NCI-H82 (cell line): ENCODE results near the gene GRB10.

Experiments
- DNase-seq: peaks from one replicate; lab custom pipeline; 2025; lab: John Stamatoyannopoulos, UW

The GRB10 gene

GRCh38 chr7:50718876-50719275 lies 63.8 kb downstream of the GRB10 start:
- no peak for DNase-seq

GRCh38 chr7:50718311-50718710 lies 64.4 kb downstream of the GRB10 start:
- DNase-seq: no peak

GRCh38 chr7:50717181-50717580 lies 65.5 kb downstream of the GRB10 start:
- no peak for DNase-seq

- no peak for DNase-seq
Observed at GRCh38 chr7:50714857-50715256, 67.8 kb downstream of the GRB10 start.

- DNase-seq: no peak
Observed at GRCh38 chr7:50713123-50713965, 69.4 kb downstream of the GRB10 start.

- DNase-seq: no peak
Observed at GRCh38 chr7:50712252-50713122, 70.2 kb downstream of the GRB10 start.

GRCh38 chr7:50711271-50712175 lies 71.2 kb downstream of the GRB10 start:
- no peak for DNase-seq

- no peak for DNase-seq
Observed at GRCh38 chr7:50710441-50711154, 72.1 kb downstream of the GRB10 start.

- no peak for DNase-seq
Observed at GRCh38 chr7:50709151-50709550, 73.5 kb downstream of the GRB10 start.

- DNase-seq: no peak
Observed at GRCh38 chr7:50707236-50708006, 75.3 kb downstream of the GRB10 start.

- no peak for DNase-seq
Observed at GRCh38 chr7:50706469-50706937, 76.2 kb downstream of the GRB10 start.

- DNase-seq: no peak
Observed at GRCh38 chr7:50704844-50705243, 77.9 kb downstream of the GRB10 start.

GRCh38 chr7:50703654-50704053 lies 79.0 kb downstream of the GRB10 start:
- DNase-seq: no peak

- DNase-seq: no peak
Observed at GRCh38 chr7:50699143-50699542, 83.6 kb downstream of the GRB10 start.

- DNase-seq: peak; percentile 28
Observed at GRCh38 chr7:50697748-50698147, 84.9 kb downstream of the GRB10 start.

- peak; percentile 47 for DNase-seq
Observed at GRCh38 chr7:50696810-50697582, 85.7 kb downstream of the GRB10 start.

- no peak for DNase-seq
Observed at GRCh38 chr7:50695026-50695425, 87.7 kb downstream of the GRB10 start.

- DNase-seq: no peak
Observed at GRCh38 chr7:50693455-50694130, 89.1 kb downstream of the GRB10 start.

- DNase-seq: no peak
Observed at GRCh38 chr7:50690541-50691011, 92.1 kb downstream of the GRB10 start.
